H9 (cell line): ENCODE measurements around the gene BLACAT1. TPM values are rescaled to one million over a fixed set of nuclear protein-coding genes. Genes with fewer than 3 reads are reported as not detected.

ENCODE experiments used
- DNase-seq: peaks from one replicate; pipeline ENCODE4 v3.0.0-alpha.2; 2017
- H2AFZ ChIP-seq: one replicate; pipeline ENCODE4 v1.6.1; 2013; ENCODE audit warnings: mild to moderate bottlenecking, low read length, control low read depth, moderate library complexity
- H2AK5ac ChIP-seq: 2 replicates; pipeline ENCODE4 v1.6.1; 2013; ENCODE audit warnings: low read length, control low read depth, mixed read lengths; ENCODE audit not compliant: insufficient read length
- H2BK120ac ChIP-seq: one replicate; pipeline ENCODE4 v1.6.1; 2013; ENCODE audit warnings: low read depth, mild to moderate bottlenecking, low read length, control low read depth, inconsistent platforms; ENCODE audit not compliant: poor library complexity, severe bottlenecking
- H2BK12ac ChIP-seq: 2 replicates; pipeline ENCODE4 v1.6.1; 2013; ENCODE audit warnings: low read length, control low read depth, mixed read lengths, low read depth; ENCODE audit not compliant: insufficient read length
- H2BK15ac ChIP-seq: 2 replicates; pipeline ENCODE4 v1.6.1; 2013; ENCODE audit warnings: low read depth, low read length, control low read depth
- H2BK20ac ChIP-seq: one replicate; pipeline ENCODE4 v1.6.1; 2013; ENCODE audit warnings: low read depth, mild to moderate bottlenecking, low read length, control low read depth, inconsistent platforms; ENCODE audit not compliant: poor library complexity, severe bottlenecking
- H2BK5ac ChIP-seq: 2 replicates; pipeline ENCODE4 v1.6.1; 2013; ENCODE audit warnings: low read length, control low read depth, mixed read lengths; ENCODE audit not compliant: insufficient read length
- H3K14ac ChIP-seq: 2 replicates; pipeline ENCODE4 v1.6.1; 2013; ENCODE audit warnings: low read length, control low read depth; ENCODE audit not compliant: insufficient read depth
- H3K18ac ChIP-seq: 2 replicates; pipeline ENCODE4 v1.6.1; 2013; ENCODE audit warnings: low read depth, mild to moderate bottlenecking, mixed read lengths, low read length, control low read depth; ENCODE audit not compliant: insufficient read length
- H3K23ac ChIP-seq: 2 replicates; pipeline ENCODE4 v1.6.1; 2013; ENCODE audit warnings: low read length, control low read depth, mixed read lengths, low read depth; ENCODE audit not compliant: insufficient read length
- H3K23me2 ChIP-seq: 2 replicates; pipeline ENCODE4 v1.6.1; 2013; ENCODE audit warnings: low read depth, mild to moderate bottlenecking, mixed read lengths, low read length, control low read depth; ENCODE audit not compliant: insufficient read length, poor library complexity, severe bottlenecking
- H3K27ac ChIP-seq: 2 replicates; pipeline ENCODE4 v1.5.1; 2013; ENCODE audit warnings: low read length, control low read depth, mixed read lengths, low read depth; ENCODE audit not compliant: insufficient read length
- H3K27me3 ChIP-seq: 2 replicates; pipeline ENCODE4 v1.6.1; 2013; ENCODE audit warnings: low read length, control low read depth, inconsistent platforms; ENCODE audit not compliant: insufficient read depth
- H3K4ac ChIP-seq: 2 replicates; pipeline ENCODE4 v1.6.1; 2013; ENCODE audit warnings: low read depth, mild to moderate bottlenecking, control low read depth, inconsistent platforms, low read length, moderate library complexity
- H3K4me1 ChIP-seq: 2 replicates; pipeline ENCODE4 v1.6.1; 2013; ENCODE audit warnings: low read length, control low read depth, inconsistent platforms; ENCODE audit not compliant: insufficient read depth
- H3K4me2 ChIP-seq: 2 replicates; pipeline ENCODE4 v1.6.1; 2013; ENCODE audit warnings: low read length, control low read depth, mixed read lengths; ENCODE audit not compliant: insufficient read length, insufficient read depth
- H3K56ac ChIP-seq: 2 replicates; pipeline ENCODE4 v1.6.1; 2013; ENCODE audit warnings: low read depth, mild to moderate bottlenecking, mixed read lengths, low read length, control low read depth; ENCODE audit not compliant: insufficient read length
- H3K79me1 ChIP-seq: 2 replicates; pipeline ENCODE4 v1.6.1; 2013; ENCODE audit warnings: low read depth, mild to moderate bottlenecking, moderate library complexity, low read length, control low read depth, inconsistent platforms; ENCODE audit not compliant: insufficient read depth, poor library complexity, severe bottlenecking
- H3K79me2 ChIP-seq: 2 replicates; pipeline ENCODE4 v1.6.1; 2013; ENCODE audit warnings: low read length, control low read depth, inconsistent platforms; ENCODE audit not compliant: insufficient read depth
- H3K9ac ChIP-seq: 2 replicates; pipeline ENCODE4 v1.6.1; 2013; ENCODE audit warnings: low read length, control low read depth, mixed read lengths; ENCODE audit not compliant: insufficient read length; ENCODE audit errors: extremely low read depth
- H3K9me3 ChIP-seq: one replicate; pipeline ENCODE4 v1.6.1; 2013; ENCODE audit warnings: low read depth, low read length, inconsistent platforms; ENCODE audit not compliant: control insufficient read depth
- H3T11ph ChIP-seq: one replicate; pipeline ENCODE4 v1.6.1; 2013; ENCODE audit warnings: mild to moderate bottlenecking, low read length, control low read depth, inconsistent platforms
- H4K20me1 ChIP-seq: one replicate; pipeline ENCODE4 v1.6.1; 2013; ENCODE audit not compliant: control insufficient read depth, insufficient read length, insufficient read depth
- H4K5ac ChIP-seq: 2 replicates; pipeline ENCODE4 v1.6.1; 2013; ENCODE audit warnings: low read depth, mild to moderate bottlenecking, mixed read lengths, low read length, control low read depth; ENCODE audit not compliant: insufficient read length
- H4K8ac ChIP-seq: replicated peaks from 2 replicates; pipeline ENCODE4 v1.6.1; 2013; ENCODE audit warnings: low read length, control low read depth, mixed read lengths, low read depth; ENCODE audit not compliant: insufficient read length
- H4K91ac ChIP-seq: 2 replicates; pipeline ENCODE4 v1.6.1; 2013; ENCODE audit warnings: low read depth, mild to moderate bottlenecking, moderate library complexity, mixed read lengths, low read length, control low read depth; ENCODE audit not compliant: insufficient read length
- H3K27ac Mint-ChIP-seq, 3 experiments: 2 replicates in 2 of 3; 3 replicates in 1 of 3; pipeline ENCODE4 v1.8.0; 2020 to 2021; ENCODE audit warnings: mixed read lengths in 3 of 3, mild to moderate bottlenecking in 1 of 3, moderate library complexity in 1 of 3
- H3K27me3 Mint-ChIP-seq: 2 replicates; pipeline ENCODE4 v1.8.0; 2021; ENCODE audit warnings: low read depth, mild to moderate bottlenecking, moderate library complexity, mixed read lengths
- H3K36me3 Mint-ChIP-seq, 3 experiments: 2 replicates in 2 of 3; 3 replicates in 1 of 3; pipeline ENCODE4 v1.8.0; 2020 to 2021; ENCODE audit warnings: low read depth in 3 of 3, mixed read lengths in 3 of 3; ENCODE audit not compliant: insufficient read depth in 1 of 3
- H3K4me1 Mint-ChIP-seq, 2 experiments: 2 replicates each; pipeline ENCODE4 v1.8.0; 2020; ENCODE audit warnings: mixed read lengths in 2 of 2
- H3K4me3 Mint-ChIP-seq, 2 experiments: 2 replicates in 1 of 2; 3 replicates in 1 of 2; pipeline ENCODE4 v1.8.0; 2020 to 2021; ENCODE audit warnings: mild to moderate bottlenecking in 2 of 2, mixed read lengths in 2 of 2, moderate library complexity in 1 of 2
- H3K9me3 Mint-ChIP-seq, 2 experiments: 2 replicates in 1 of 2; 3 replicates in 1 of 2; pipeline ENCODE4 v1.8.0; 2020; ENCODE audit warnings: mild to moderate bottlenecking in 2 of 2, mixed read lengths in 2 of 2, moderate library complexity in 1 of 2
- CTCF ChIP-seq: fragments of 200-600 bp; sonication (generic); conservative IDR thresholded peaks from 3 replicates; pipeline ENCODE4 v1.8.0; 2021; ENCODE audit warnings: antibody characterized with exemption, mild to moderate bottlenecking
- WGBS: extraction: QIAGEN DNeasy Blood & Tissue Kit; methylation state at CpG from one replicate; pipeline ENCODE4 v1.1.7; 2013; ENCODE audit warnings: missing lambda C conversion rate, low lambda C conversion rate, mixed read lengths; ENCODE audit not compliant: insufficient read length; ENCODE audit errors: extremely low coverage; 5-methylcytosine and 5-hydroxymethylcytosine counted together
- total RNA-seq: library from RNA; stranded (reverse); gene quantifications from 2 replicates; pipeline ENCODE4 v1.2.1, GENCODE V29; 2021

The BLACAT1 gene
- total RNA-seq, 1 experiment from 2014 or later: 4.0 TPM

DNA sequence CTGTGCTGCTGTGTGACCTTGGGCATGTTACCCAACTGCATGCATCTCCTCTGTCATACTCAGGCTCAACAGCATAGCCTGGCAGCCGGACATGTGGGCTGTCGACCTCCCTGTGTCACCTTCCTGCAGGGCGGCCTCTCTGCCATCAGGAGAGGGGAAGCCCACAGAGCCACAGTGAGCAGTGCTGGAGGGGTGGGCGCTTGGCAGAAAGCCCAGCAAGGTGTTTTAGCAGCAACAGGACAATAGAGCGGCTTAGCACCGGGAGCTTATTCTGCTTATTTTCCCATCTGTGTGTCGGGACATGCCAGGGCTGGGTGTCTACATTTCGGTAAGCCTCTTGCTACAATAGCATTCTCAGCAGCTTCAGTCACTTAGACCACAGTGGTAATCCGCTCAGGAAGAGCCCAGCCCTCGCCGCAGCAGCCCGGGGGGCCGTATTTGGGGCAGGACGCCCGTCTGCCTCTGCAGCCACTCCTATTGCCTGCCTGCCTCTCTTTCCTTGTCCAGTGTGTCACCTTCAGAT is 25.8 kb upstream of the BLACAT1 start:
- Histone ChIP-seq H4K91ac (no peak overlapping the region), H3K18ac (no peak overlapping the region), H3K9me3 (no peaks in the 10 kb centered on the region), H4K5ac (no peak overlapping the region), H3K56ac (no peak overlapping the region), H3K23me2 (no peaks in the 10 kb centered on the region), H2BK5ac (no peak overlapping the region), H2AFZ (no peak overlapping the region), H3K79me1 (no peaks in the 10 kb centered on the region), H2BK120ac (no peak overlapping the region), H4K8ac (no peak overlapping the region), H2BK15ac (no peak overlapping the region), H3K79me2 (no peaks in the 10 kb centered on the region), H3K23ac (no peak overlapping the region), H2BK12ac (no peak overlapping the region), H2AK5ac (no peak overlapping the region), H3K4me2 (no peak overlapping the region), H3K27me3 (no peaks in the 10 kb centered on the region; the same call in 1 of the 2 replicates), H3K4ac (no peak overlapping the region), H3K9ac (no peak overlapping the region), H3K4me1 (peaks cover 4% of the 10 kb centered on the region; the same call in 1 of the 2 replicates), H2BK20ac (no peak overlapping the region), H3T11ph (no peak overlapping the region), H4K20me1 (peaks cover 2% of the 10 kb centered on the region), H3K14ac (no peak overlapping the region), H3K27ac (no peak overlapping the region)
- no peak for TF ChIP-seq CTCF
- H3K27ac Mint-ChIP-seq: no peak overlapping the region
- no peaks in the 10 kb centered on the region for H3K36me3 Mint-ChIP-seq
- H3K27me3 Mint-ChIP-seq: peaks cover 58% of the 10 kb centered on the region
- no peak overlapping the region for H3K4me3 Mint-ChIP-seq
- peaks cover 51 to 56% of the 10 kb centered on the region in 2 experiments for H3K4me1 Mint-ChIP-seq
- DNase-seq: no peak
- WGBS: no CpG with 5 or more reads among the region's 15 CpGs
- no peaks in the 10 kb centered on the region; a peak in 2 of 5 replicates for H3K9me3 Mint-ChIP-seq
